GM18507 (cell line): ENCODE measurements around the gene TRIM44.
"Not testable (repeated sequence)": the region's sequence is repeated elsewhere in the genome, so short reads cannot be mapped to it uniquely, and the experiment has no call there.

Experiments used
- DNase-seq: peaks from one replicate; pipeline ENCODE4 v3.0.0; 2011; ENCODE audit warnings: low read depth; ENCODE audit not compliant: insufficient read length; ENCODE audit errors: extremely low spot score
- FAIRE-seq: peaks from 2 replicates; lab custom pipeline; 2011; peaks lifted over from hg19 to GRCh38; lab: Jason Lieb, UNC

TRIM44 gene

GRCh38 chr11:35740061-35740799 lies 77.7 kb downstream of the TRIM44 start:
- DNase-seq = no peak
- FAIRE-seq = no peak

- FAIRE-seq (no peak), DNase-seq (no peak)
Observed at GRCh38 chr11:35742707-35743454, 80.3 kb downstream of the TRIM44 start.

DNA sequence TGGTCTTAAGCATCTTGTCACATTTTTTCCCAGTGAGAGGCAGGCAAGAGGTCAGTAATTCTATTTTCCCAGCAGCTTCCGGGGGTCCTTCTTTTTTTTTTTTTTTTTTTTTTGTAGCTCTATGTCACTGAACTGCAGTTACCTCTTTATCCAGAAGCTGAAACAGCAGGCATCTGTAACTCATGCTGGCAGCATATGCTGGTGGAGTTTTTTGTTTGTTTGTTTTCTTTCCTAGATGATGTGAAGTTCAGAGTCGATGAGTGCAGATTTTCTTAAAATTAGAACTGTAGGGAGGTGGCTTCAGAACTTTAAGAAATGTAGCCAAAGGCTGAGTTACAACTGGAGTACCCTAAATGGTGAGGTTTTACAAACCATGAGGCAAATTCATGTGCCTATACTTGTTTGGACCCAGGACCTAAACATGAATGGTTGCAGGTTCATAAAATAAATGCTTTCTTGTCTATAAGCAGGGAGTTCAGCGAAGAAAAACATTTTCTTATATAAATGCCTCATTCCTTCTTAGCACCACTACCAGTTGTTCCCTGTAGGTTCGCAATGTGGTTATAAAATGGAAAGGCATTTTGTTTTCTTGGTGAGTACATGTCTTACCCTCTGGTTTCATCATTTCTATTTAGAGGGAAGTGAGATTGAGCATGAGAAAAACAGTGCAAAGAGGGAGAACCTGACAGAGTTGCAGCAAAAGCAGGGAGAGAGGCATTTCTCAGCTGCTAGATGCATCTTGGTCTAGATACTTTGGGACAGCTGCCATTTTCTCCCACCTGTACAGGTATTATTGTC lies 84.0 kb downstream of the TRIM44 start:
- FAIRE-seq = no peak
- no peak for DNase-seq

DNA sequence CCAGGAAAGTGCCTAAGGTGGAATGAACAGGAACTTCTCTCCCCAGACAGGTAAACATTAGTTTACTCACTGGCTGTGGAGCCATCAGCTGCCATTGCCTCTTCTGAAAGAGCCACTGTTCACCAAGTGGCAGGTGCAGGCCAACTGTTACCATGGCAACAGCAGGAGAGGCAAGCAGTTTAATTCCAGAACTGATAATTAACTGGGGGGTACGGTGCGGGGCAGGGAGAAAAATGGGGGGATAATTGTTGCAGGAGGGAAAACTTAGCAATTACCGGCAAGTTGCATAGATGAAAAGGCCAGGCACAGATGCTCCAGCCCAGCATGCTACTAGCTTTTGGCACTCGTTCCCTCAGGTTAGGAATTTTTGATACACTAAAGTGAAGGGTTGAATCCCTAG lies 85.1 kb downstream of the TRIM44 start:
- no peak for DNase-seq

DNA sequence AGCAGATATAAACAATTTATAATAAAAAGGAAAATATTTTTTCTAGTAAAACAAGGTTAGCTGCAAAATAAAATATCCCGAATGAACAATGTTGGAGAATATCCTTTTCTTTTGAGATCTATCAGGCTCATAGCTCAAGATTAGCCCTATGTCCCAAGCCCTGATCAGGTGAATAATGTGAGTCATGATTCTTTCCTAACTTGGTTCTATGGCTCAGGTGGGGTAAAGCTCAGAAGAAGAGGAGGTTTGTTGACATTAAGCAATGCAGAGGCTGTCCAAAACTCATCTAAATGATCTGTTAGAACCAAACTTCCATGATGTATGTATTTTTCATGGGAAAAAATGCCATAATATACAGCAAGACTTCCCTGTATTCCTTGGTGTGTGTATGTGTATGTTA lies 86.1 kb downstream of the TRIM44 start:
- FAIRE-seq (no peak), DNase-seq (no peak)

More for the DNA sequence above, 85.1 kb downstream of the TRIM44 start:
- FAIRE-seq = no peak

DNA sequence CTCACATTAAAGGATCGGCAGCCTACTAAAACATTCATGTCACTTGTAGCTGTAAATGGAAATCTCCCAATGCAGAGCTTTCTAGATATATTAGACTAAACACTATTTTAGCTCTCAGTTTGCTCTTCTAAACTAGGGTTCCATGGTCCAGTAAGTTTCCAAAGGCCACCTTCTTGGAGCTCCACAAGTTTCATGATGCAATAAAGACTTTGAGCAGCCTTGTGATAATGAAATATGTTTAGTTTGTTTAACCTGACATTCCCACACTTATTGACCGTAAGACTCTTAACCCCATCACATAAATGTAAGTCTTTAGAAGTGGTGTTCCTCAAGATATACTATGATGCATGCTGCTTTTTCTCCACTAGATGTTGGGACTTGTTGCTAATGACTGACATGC lies 87.7 kb downstream of the TRIM44 start:
- FAIRE-seq = no peak
- DNase-seq = no peak

GRCh38 chr11:35750981-35751663 lies 88.5 kb downstream of the TRIM44 start:
- DNase-seq (no peak), FAIRE-seq (no peak)

GRCh38 chr11:35751664-35752061 lies 89.1 kb downstream of the TRIM44 start:
- FAIRE-seq (no peak), DNase-seq (no peak)

DNA sequence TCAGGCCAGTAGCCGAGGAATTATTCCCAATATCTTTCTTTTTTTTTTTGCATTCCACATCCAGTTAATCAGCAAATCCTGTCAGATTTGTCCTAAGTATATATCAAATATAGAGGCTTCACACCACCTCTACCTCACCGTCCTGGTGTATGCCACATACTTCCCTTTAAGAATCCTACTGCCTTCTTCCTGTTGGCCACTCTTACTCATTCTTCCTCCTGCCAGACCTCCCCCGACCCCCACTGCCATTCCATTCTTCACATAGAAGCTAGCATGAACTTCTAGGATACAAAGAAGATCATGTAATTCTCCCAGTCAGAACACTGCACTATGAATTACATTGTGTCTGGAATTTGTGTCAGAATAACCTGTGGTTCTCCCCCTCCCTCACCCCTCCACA lies 89.5 kb downstream of the TRIM44 start:
- FAIRE-seq = no peak

DNA sequence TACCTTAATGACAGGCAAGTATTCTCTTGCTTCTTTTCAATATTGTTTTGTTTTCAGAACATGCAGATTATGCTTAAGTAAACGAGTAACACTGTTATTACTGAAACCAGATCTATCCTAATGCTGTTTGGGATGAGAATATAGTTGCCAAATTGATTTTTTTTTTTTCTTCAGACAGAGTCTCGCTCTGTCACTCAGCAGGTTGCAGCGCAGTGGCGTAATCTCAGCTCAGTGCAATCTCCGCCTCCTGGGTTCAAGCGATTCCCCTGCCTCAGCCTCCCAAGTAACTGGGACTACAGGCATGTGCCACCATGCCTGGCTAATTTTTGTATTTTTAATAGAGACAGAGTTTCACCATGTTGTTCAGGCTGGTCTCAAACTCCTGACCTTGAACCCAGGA lies 91.0 kb downstream of the TRIM44 start:
- FAIRE-seq, DNase-seq: not testable (repeated sequence)

More for the DNA sequence above, 89.5 kb downstream of the TRIM44 start:
- no peak for DNase-seq

DNA sequence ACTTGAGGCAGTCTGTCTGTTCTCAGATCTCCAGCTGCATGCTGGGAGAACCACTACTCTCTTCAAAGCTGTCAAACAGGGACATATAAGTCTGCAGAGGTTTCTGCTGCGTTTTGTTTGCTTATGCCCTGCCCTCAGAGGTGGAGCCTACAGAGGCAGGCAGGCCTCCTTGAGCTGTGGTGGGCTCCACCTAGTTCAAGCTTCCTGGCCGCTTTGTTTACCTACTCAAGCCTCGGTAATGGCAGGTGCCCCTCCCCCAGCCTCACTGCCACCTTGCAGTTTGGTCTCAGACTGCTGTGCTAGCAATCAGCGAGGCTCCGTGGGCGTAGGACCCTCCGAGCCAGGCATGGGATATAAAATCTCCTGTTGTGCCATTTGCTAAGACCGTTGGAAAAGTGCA lies 97.4 kb downstream of the TRIM44 start:
- DNase-seq, FAIRE-seq: not testable (repeated sequence)

- FAIRE-seq = no peak
- DNase-seq = no peak
Observed at GRCh38 chr11:35761899-35762298, 99.3 kb downstream of the TRIM44 start.

DNA sequence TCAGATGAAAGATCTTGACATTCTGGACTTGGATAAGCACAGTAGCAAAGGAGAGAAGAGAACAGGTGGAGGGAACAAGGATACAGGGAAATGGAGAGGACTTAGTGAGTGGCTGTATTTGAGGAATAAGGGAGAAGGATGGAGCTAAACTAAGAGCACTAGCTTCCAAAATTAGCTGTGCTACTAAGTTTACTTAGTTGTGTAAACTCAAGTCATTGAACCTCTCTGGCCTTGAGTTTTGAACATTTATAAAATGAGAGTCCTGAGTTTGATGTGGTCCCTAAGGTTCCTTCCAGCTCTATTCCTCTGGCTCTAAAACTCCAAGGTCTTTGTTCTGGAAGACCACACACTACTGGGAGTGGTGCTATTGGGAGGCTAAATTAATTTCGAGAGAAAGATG lies 100.7 kb downstream of the TRIM44 start:
- FAIRE-seq = no peak
- DNase-seq = no peak

DNA sequence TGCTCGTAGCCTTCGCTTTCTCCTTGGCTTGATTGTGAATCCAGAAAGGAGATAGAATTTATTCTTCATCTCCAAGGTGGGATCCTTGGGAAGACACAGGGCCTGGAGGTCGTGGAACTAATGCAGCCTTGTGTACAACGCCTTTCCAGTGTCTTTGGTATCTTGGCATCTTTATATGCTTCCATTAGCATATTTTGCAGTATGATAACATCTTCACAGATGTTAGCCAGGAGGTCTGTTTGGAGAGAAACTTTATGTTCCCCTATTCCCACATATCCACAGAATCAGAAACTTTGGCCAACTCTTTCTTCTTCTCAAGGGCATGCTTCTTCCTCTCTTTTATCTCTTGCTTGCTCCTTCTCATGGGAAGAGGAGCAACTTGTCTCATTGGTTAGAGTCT lies 101.2 kb downstream of the TRIM44 start:
- FAIRE-seq (no peak), DNase-seq (no peak)

GRCh38 chr11:35764417-35764816 lies 101.8 kb downstream of the TRIM44 start:
- DNase-seq = no peak
- FAIRE-seq = no peak

DNA sequence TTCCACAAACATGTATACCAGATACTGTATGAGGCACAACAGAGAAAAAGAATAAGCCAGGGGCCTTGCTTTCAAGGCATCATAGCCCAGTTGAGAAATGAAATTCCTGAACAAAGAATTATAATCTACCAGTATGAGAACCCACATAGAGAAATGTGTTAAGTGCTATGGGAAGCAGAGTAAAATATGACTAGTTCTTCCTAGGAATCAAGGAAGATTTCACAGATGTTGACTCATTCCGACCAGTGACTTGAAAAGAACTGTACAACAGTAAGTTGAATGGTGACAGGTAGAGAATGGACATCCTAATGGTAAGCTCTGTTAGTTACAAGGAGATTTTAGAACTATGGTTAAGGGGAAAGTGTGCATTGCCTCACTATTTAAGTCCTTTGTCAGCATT lies 102.6 kb downstream of the TRIM44 start:
- FAIRE-seq = no peak
- no peak for DNase-seq

GRCh38 chr11:35766651-35767050 lies 104.1 kb downstream of the TRIM44 start:
- DNase-seq (no peak), FAIRE-seq (no peak)

GRCh38 chr11:35770425-35770824 lies 107.8 kb downstream of the TRIM44 start:
- FAIRE-seq, DNase-seq: not testable (repeated sequence)

- DNase-seq = no peak
- no peak for FAIRE-seq
Observed at GRCh38 chr11:35771722-35772121, 109.1 kb downstream of the TRIM44 start.

- not testable (repeated sequence) for FAIRE-seq, DNase-seq
Observed at GRCh38 chr11:35777241-35777640, 114.7 kb downstream of the TRIM44 start.
